Vagina (tissue), 2 donors: ENCODE data around the gene AHI1.

ENCODE experiments used
- POLR2AphosphoS5 ChIP-seq, 2 donors: sonication (generic); formaldehyde crosslinking; IDR thresholded peaks; one replicate each; pipeline ENCODE4 v1.9.0; 2017; ENCODE audit warnings: antibody characterized with exemption in 2 of 2, mild to moderate bottlenecking in 2 of 2, low read depth in 1 of 2; ENCODE audit not compliant: insufficient read depth in 1 of 2
- TF ChIP-seq, protein P1 (sequence below), 3 experiments: fragments of 450-650 bp in 2 of 3; fragments of 200-600 bp in 1 of 3; sonication (generic) in 1 of 3; IDR thresholded peaks; one replicate each; pipeline ENCODE4 v1.5.1; 2017 to 2019; ENCODE audit warnings: antibody characterized with exemption in 3 of 3, mild to moderate bottlenecking in 2 of 3, moderate library complexity in 2 of 3

DNA sequence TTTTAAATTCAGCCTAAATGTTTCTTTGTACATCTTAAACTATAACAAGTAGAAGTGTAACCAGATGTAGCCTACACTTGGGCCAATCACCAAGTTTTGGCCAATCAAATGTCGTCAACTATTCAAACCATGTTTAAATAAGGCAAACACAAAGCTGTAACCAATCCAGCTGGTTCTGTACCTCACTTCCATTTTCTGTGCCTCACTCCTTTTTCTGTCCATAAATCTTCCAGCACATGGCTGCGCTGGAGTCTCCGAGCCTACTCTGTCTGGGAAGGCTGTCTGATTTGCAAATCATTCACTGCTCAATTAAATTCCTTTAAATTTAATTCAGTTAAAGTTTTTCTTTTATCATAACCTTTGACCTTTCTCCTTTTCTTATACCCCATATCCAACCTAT is 7.7 kb upstream of the AHI1 start:
- TF ChIP-seq, protein P1, sequence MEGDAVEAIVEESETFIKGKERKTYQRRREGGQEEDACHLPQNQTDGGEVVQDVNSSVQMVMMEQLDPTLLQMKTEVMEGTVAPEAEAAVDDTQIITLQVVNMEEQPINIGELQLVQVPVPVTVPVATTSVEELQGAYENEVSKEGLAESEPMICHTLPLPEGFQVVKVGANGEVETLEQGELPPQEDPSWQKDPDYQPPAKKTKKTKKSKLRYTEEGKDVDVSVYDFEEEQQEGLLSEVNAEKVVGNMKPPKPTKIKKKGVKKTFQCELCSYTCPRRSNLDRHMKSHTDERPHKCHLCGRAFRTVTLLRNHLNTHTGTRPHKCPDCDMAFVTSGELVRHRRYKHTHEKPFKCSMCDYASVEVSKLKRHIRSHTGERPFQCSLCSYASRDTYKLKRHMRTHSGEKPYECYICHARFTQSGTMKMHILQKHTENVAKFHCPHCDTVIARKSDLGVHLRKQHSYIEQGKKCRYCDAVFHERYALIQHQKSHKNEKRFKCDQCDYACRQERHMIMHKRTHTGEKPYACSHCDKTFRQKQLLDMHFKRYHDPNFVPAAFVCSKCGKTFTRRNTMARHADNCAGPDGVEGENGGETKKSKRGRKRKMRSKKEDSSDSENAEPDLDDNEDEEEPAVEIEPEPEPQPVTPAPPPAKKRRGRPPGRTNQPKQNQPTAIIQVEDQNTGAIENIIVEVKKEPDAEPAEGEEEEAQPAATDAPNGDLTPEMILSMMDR (IDR thresholded peaks at IDR 0.05), result no peak
- TF ChIP-seq POLR2AphosphoS5 (IDR thresholded peaks at IDR 0.05; ENCODE audit: insufficient read depth in 1 of 2, low read depth in 1 of 2), result no peak
